Transverse colon (tissue), 4 donors: ENCODE results near the gene PHF21B. TPM values are rescaled to one million over a fixed set of nuclear protein-coding genes. Genes with fewer than 3 reads are reported as not detected.

ENCODE experiments used
- DNase-seq: peaks from one replicate; pipeline ENCODE4 v3.0.0-alpha.2; 2019
- H3K27ac ChIP-seq, 4 donors: fragments of 200-600 bp; sonication (generic); 2 replicates each; pipeline ENCODE4 v1.5.1; 2016 to 2018; ENCODE audit warnings: inconsistent platforms in 4 of 4
- H3K27me3 ChIP-seq: fragments of 200-600 bp; sonication (generic); 2 replicates; pipeline ENCODE4 v1.5.1; 2017; ENCODE audit warnings: inconsistent platforms
- H3K36me3 ChIP-seq, 4 donors: fragments of 200-600 bp; sonication (generic); 2 replicates each; pipeline ENCODE4 v1.5.1; 2017 to 2019; ENCODE audit warnings: inconsistent platforms in 4 of 4
- H3K4me1 ChIP-seq, 4 donors: fragments of 200-600 bp; sonication (generic); 2 replicates each; pipeline ENCODE4 v1.5.1; 2017 to 2020; ENCODE audit warnings: inconsistent platforms in 4 of 4
- H3K4me3 ChIP-seq, 4 donors: fragments of 200-600 bp; sonication (generic); 1 replicate in 1 of 4; 2 replicates in 3 of 4; pipeline versions ENCODE4 v1.5.1 to v1.6.1; 2017 to 2019; ENCODE audit warnings: inconsistent platforms in 4 of 4
- H3K9me3 ChIP-seq, 2 donors: fragments of 200-600 bp; sonication (generic); 2 replicates each; pipeline ENCODE4 v1.5.1; 2017 to 2019; ENCODE audit warnings: inconsistent platforms in 2 of 2
- CTCF ChIP-seq, 5 experiments: fragments of 200-600 bp in 3 of 5; fragments of 450-650 bp in 2 of 5; sonication (generic) in 3 of 5; IDR thresholded peaks; 1 replicate in 2 of 5; 2 replicates in 3 of 5; pipeline ENCODE4 v1.5.1; 2016 to 2017; ENCODE audit warnings: antibody characterized with exemption in 5 of 5, inconsistent platforms in 3 of 5, mild to moderate bottlenecking in 2 of 5, moderate library complexity in 1 of 5
- EP300 ChIP-seq: sonication (generic); formaldehyde crosslinking; IDR thresholded peaks from one replicate; pipeline ENCODE4 v1.6.1; 2017; ENCODE audit warnings: antibody characterized with exemption, low read depth
- POLR2A ChIP-seq: fragments of 450-650 bp; IDR thresholded peaks from one replicate; pipeline ENCODE4 v1.6.1; 2016; ENCODE audit warnings: antibody characterized with exemption, mild to moderate bottlenecking, moderate library complexity
- POLR2AphosphoS5 ChIP-seq, 3 donors: sonication (generic); formaldehyde crosslinking; IDR thresholded peaks; one replicate each; pipeline ENCODE4 v1.6.1; 2016; ENCODE audit warnings: antibody characterized with exemption in 3 of 3
- WGBS, 2 donors: methylation state at CpG; one replicate each; pipeline ENCODE4 v1.1.5; 2018; ENCODE audit warnings: low coverage in 1 of 2; 5-methylcytosine and 5-hydroxymethylcytosine counted together
- in situ Hi-C, 4 donors: fragments of 200-750 bp; cut with MboI; loops; one replicate each; pipeline versions ENCODE4 v1.15.0 to v1.15.1; 2017; ENCODE audit warnings: low sequenced_read_pairs in 3 of 4, low pct_ligation_motif_present in 1 of 4, low pct_unique_long_range_greater_than_20kb in 1 of 4
- intact Hi-C: fragments of 100-400 bp; cut with DNase I; formaldehyde crosslinking; loops from one replicate; pipeline ENCODE4 v1.15.1; 2023; ENCODE audit warnings: low total_unique reads
- total RNA-seq, 4 donors: library from RNA; depleted of rRNA; stranded (reverse); fragments of >200 nt; gene quantifications; one replicate each; pipeline ENCODE4 v1.1.0, GENCODE V29; 2016

Gene PHF21B
- total RNA-seq, 4 donors from 2014 or later, result not detected

GRCh38 chr22:44996120-44996519, 13.7 kb downstream of the PHF21B start:
- 64% methylated on average over 8 of the region's 9 CpGs; no CpG with 5 or more reads in 1 of the 2 donors for WGBS, 2 donors
- no peaks in the 10 kb centered on the region for H3K27me3 ChIP-seq
- H3K27ac ChIP-seq, result no peak overlapping the region
- no peak for DNase-seq
- H3K36me3 ChIP-seq, result no peaks in the 10 kb centered on the region
- H3K9me3 ChIP-seq, result no peaks in the 10 kb centered on the region
- TF ChIP-seq POLR2AphosphoS5 (IDR thresholded peaks at IDR 0.05) (no peak), POLR2A (no peak), CTCF (IDR thresholded peaks at IDR 0.05) (no peak), EP300 (no peak)
- no peaks in the 10 kb centered on the region for H3K4me1 ChIP-seq
- intact Hi-C loops (no loop called here), in situ Hi-C loops (no loop called here)
- H3K4me3 ChIP-seq, result no peak overlapping the region

- TF ChIP-seq POLR2AphosphoS5 (IDR thresholded peaks at IDR 0.05) (no peak), EP300 (no peak), CTCF (IDR thresholded peaks at IDR 0.05) (no peak), POLR2A (no peak)
- Histone ChIP-seq H3K36me3 (no peaks in the 10 kb centered on the region), H3K9me3 (no peaks in the 10 kb centered on the region), H3K27ac (no peak overlapping the region), H3K27me3 (no peaks in the 10 kb centered on the region), H3K4me3 (no peak overlapping the region), H3K4me1 (no peaks in the 10 kb centered on the region)
- DNase-seq, result no peak
- intact Hi-C loops, result no loop called here
- in situ Hi-C loops, result no loop called here
- WGBS, 2 donors, result 70% methylated on average over 14 of the region's 14 CpGs; no CpG with 5 or more reads in 1 of the 2 donors
Measured at GRCh38 chr22:44995715-44996114, 14.1 kb downstream of the PHF21B start.

GRCh38 chr22:44995105-44995514, 14.7 kb downstream of the PHF21B start:
- intact Hi-C loops (no loop called here), in situ Hi-C loops (no loop called here)
- H3K4me1 ChIP-seq, result no peaks in the 10 kb centered on the region
- no peak for DNase-seq
- no peak overlapping the region for H3K27ac ChIP-seq
- 0 to 20% methylated on average over 3 to 7 of the region's 7 CpGs for WGBS, 2 donors
- H3K27me3 ChIP-seq, result no peaks in the 10 kb centered on the region
- H3K9me3 ChIP-seq, result no peaks in the 10 kb centered on the region
- H3K4me3 ChIP-seq, result no peak overlapping the region
- no peak for TF ChIP-seq EP300
- TF ChIP-seq CTCF (IDR thresholded peaks at IDR 0.05), result no peak
- no peak for TF ChIP-seq POLR2A
- TF ChIP-seq POLR2AphosphoS5 (IDR thresholded peaks at IDR 0.05), result no peak
- H3K36me3 ChIP-seq, result no peaks in the 10 kb centered on the region

GRCh38 chr22:44994399-44995104, 15.3 kb downstream of the PHF21B start:
- Histone ChIP-seq H3K27ac (no peak overlapping the region), H3K4me3 (no peak overlapping the region), H3K9me3 (no peaks in the 10 kb centered on the region), H3K4me1 (no peaks in the 10 kb centered on the region), H3K36me3 (no peaks in the 10 kb centered on the region), H3K27me3 (no peaks in the 10 kb centered on the region)
- DNase-seq, result no peak
- in situ Hi-C loops, result no loop called here
- TF ChIP-seq CTCF (IDR thresholded peaks at IDR 0.05) (no peak), EP300 (no peak), POLR2AphosphoS5 (IDR thresholded peaks at IDR 0.05) (no peak), POLR2A (no peak)
- intact Hi-C loops, result no loop called here
- WGBS, 2 donors, result 64 to 100% methylated on average over 3 to 19 of the region's 19 CpGs
